ENCODE results near the gene ASB18.

The ASB18 gene

DNA sequence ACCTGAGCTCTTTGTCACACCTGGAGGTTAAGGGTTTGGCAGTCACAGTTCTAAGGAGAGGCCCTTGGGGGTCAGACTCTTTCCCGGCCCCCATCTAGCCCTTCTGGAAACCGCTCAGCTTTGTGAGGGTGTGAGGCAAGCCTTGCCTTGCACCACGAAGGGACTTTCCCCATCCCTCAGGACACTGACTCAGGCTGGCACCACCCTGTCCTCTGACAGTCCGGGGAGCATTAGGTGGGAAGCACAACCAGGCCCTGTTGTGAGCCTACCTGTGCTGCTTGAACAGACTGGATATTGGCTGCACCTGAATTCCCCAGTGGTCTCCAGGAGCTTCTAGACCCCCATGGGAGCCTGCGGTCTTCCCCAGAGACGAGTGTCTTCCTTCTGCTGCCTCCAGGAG is 49.0 kb downstream of the ASB18 start:
- CTCF ChIA-PET, result interaction anchor here (0.9 kb wide), 1 partner anchor 449 kb away, joined by 3 read pairs; no protein-coding TSS in a partner anchor
- Mint-ChIP-seq H3K9me3 (no peaks in the 10 kb centered on the region), H3K36me3 (no peaks in the 10 kb centered on the region), H3K4me1 (no peaks in the 10 kb centered on the region), H3K27ac (no peak overlapping the region), H3K27me3 (peaks cover 29% of the 10 kb centered on the region), H3K4me3 (no peak overlapping the region)
- no peak for DNase-seq

- Mint-ChIP-seq H3K4me3 (no peak overlapping the region), H3K27me3 (peaks cover 29% of the 10 kb centered on the region), H3K4me1 (no peaks in the 10 kb centered on the region), H3K27ac (no peak overlapping the region), H3K9me3 (no peaks in the 10 kb centered on the region), H3K36me3 (no peaks in the 10 kb centered on the region)
- CTCF ChIA-PET, result interaction anchor here (0.9 kb wide), 1 partner anchor 448 kb away, joined by 3 read pairs; no protein-coding TSS in a partner anchor
- no peak for DNase-seq
Measured at GRCh38 chr2:236214376-236214995, 49.7 kb downstream of the ASB18 start.

DNA sequence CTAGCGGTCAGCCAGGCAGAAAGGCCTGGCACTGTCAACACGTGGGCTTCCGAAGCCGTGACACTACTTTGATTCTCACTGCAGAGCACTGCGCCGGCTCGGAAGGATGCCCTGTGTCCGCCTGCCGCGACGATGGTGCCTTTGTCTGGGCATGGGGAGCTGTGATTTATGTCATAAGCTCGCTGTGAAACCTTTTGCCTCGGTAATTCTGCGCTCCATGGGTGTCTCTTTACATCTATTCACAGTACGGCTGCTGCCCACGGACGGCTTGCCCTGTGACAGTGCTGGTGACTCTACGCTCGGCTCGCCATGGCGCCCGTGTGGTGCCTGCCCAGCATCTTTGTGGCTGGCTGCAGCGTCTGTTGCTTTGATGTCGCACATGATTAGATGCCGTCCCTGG is 52.9 kb downstream of the ASB18 start:
- H3K4me1 Mint-ChIP-seq, result no peaks in the 10 kb centered on the region
- H3K27me3 Mint-ChIP-seq, result peaks cover 25% of the 10 kb centered on the region
- CTCF ChIA-PET, result no interaction called here
- no peaks in the 10 kb centered on the region for H3K36me3 Mint-ChIP-seq
- H3K9me3 Mint-ChIP-seq, result no peaks in the 10 kb centered on the region
- no peak overlapping the region for H3K27ac Mint-ChIP-seq
- no peak overlapping the region for H3K4me3 Mint-ChIP-seq
- no peak for DNase-seq

GRCh38 chr2:236210536-236210935 is 53.7 kb downstream of the ASB18 start:
- Mint-ChIP-seq H3K9me3 (no peaks in the 10 kb centered on the region), H3K27ac (no peak overlapping the region), H3K4me1 (no peaks in the 10 kb centered on the region), H3K27me3 (peaks cover 18% of the 10 kb centered on the region), H3K4me3 (no peak overlapping the region), H3K36me3 (no peaks in the 10 kb centered on the region)
- no peak for DNase-seq
- CTCF ChIA-PET, result no interaction called here

DNA sequence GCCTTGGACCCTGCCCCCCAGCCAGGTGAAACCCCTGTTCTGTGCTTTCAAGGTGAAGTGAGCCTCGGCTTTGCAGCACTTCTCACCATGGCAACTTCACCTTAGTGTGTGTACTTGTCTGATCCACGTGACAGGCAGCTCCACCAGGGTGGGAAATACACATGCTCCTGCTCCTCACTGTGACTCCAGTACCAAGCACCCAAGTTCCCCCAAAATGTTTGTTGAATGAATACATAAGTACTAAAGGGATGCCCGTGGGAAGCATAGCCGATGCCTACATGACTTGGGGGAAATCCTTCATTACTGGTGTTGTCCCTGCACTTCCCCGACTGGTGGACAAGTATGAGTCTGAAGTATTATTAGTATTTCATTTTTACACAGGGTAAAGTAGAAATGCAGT is 54.2 kb downstream of the ASB18 start:
- no peaks in the 10 kb centered on the region for H3K9me3 Mint-ChIP-seq
- no peaks in the 10 kb centered on the region for H3K36me3 Mint-ChIP-seq
- CTCF ChIA-PET, result no interaction called here
- peaks cover 12% of the 10 kb centered on the region for H3K27me3 Mint-ChIP-seq
- H3K4me1 Mint-ChIP-seq, result no peaks in the 10 kb centered on the region
- H3K4me3 Mint-ChIP-seq, result no peak overlapping the region
- no peak for DNase-seq
- H3K27ac Mint-ChIP-seq, result no peak overlapping the region

DNA sequence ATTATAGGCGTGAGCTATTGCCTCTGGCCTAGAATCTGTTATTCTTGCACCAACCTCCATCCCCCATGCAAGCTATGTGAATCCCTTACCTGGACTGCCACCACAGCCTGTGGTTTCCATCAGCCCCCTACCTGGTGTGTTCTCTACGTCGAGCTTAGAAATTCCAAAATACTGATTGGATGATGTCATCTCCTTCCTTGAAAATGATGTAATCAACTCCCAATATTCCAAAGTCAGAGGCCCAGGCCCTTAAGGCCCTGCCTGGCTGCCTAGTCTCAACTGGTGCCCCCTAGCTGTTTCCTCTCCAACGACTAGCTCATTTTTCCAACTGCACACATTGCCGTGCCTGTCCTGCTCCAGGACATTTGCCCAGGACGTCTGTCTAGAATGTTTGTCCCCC is 54.7 kb downstream of the ASB18 start:
- H3K27me3 Mint-ChIP-seq, result peaks cover 10% of the 10 kb centered on the region
- H3K4me3 Mint-ChIP-seq, result no peak overlapping the region
- no peak overlapping the region for H3K27ac Mint-ChIP-seq
- DNase-seq, result no peak
- H3K36me3 Mint-ChIP-seq, result no peaks in the 10 kb centered on the region
- no peaks in the 10 kb centered on the region for H3K9me3 Mint-ChIP-seq
- H3K4me1 Mint-ChIP-seq, result no peaks in the 10 kb centered on the region
- CTCF ChIA-PET, result no interaction called here

DNA sequence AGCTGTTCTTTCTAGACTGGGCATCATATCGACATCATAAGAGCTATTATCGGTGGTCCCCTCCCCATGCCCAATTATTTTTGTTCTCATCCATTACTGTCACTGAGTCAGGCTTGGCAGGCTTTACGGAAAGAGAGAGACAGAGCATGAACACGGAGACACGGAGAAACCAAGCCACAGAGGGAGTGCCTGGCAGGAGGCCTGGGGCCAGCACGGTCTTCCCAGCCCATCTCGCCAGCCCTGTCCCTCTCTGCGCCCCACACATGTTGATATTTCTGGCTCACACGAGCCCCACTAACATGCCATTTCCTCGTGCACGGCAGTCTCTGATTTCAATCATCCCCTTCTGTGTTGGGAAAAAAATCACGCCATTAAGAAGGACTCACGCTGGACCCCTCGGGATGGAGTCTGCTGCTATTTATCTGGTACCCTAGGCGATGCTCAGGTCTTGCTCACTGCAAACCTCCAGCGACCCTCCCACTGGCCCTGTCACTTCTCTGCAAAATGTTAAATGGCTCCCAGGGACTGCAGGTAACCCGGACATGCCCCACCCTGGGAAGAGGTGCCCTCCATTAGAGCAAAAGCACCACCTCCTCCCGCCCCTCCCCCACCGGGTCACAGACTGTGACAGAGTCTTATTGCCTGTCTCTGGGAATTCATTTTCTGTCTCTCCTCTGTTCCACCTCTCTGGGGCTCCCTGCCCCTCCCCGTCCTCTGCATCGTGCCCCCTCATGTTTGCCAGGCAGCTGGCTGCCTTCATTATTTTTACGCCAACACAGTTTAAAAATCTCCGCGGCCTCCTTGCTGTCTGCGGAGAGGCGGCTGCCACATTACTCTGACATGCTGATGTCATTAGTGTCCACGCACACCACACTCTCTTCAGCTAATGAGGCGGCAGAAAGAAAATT is 55.9 kb downstream of the ASB18 start:
- CTCF ChIA-PET, result no interaction called here
- H3K4me3 Mint-ChIP-seq, result no peak overlapping the region
- H3K27me3 Mint-ChIP-seq, result peaks cover 5% of the 10 kb centered on the region
- H3K4me1 Mint-ChIP-seq, result no peaks in the 10 kb centered on the region
- H3K36me3 Mint-ChIP-seq, result no peaks in the 10 kb centered on the region
- no peak overlapping the region for H3K27ac Mint-ChIP-seq
- DNase-seq, result no peak
- no peaks in the 10 kb centered on the region for H3K9me3 Mint-ChIP-seq

GRCh38 chr2:236207472-236207871 is 56.7 kb downstream of the ASB18 start:
- no peaks in the 10 kb centered on the region for H3K9me3 Mint-ChIP-seq
- CTCF ChIA-PET, result no interaction called here
- no peak overlapping the region for H3K27ac Mint-ChIP-seq
- no peak overlapping the region for H3K4me3 Mint-ChIP-seq
- H3K36me3 Mint-ChIP-seq, result no peaks in the 10 kb centered on the region
- no peaks in the 10 kb centered on the region for H3K27me3 Mint-ChIP-seq
- H3K4me1 Mint-ChIP-seq, result no peaks in the 10 kb centered on the region
- no peak for DNase-seq

- CTCF ChIA-PET, result no interaction called here
- H3K9me3 Mint-ChIP-seq, result no peaks in the 10 kb centered on the region
- no peak for DNase-seq
- H3K36me3 Mint-ChIP-seq, result no peaks in the 10 kb centered on the region
- H3K4me1 Mint-ChIP-seq, result no peaks in the 10 kb centered on the region
- no peak overlapping the region for H3K4me3 Mint-ChIP-seq
- H3K27ac Mint-ChIP-seq, result no peak overlapping the region
- no peaks in the 10 kb centered on the region for H3K27me3 Mint-ChIP-seq
Measured at GRCh38 chr2:236205867-236206645, 58.1 kb downstream of the ASB18 start.

DNA sequence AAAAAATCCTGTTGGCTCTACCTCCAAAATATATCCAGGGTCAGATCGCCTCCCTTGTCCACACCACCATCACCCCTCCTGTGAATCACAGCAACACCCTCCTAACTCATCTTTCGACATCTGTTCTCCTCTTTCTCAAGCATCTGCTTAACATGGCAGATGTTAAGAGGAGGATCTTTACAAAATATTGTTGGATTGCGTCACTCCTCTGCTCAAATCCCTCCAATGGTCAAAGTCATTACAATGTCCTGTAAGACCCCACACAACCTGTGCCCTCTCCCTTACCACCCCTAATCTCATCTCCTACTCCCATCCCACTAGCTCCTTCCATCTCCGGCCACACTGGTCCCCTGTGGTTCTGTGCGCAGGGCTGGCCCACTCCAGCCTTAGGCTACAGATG is 59.3 kb downstream of the ASB18 start:
- Mint-ChIP-seq H3K4me3 (no peak overlapping the region), H3K36me3 (no peaks in the 10 kb centered on the region), H3K27me3 (no peaks in the 10 kb centered on the region), H3K9me3 (no peaks in the 10 kb centered on the region), H3K4me1 (no peaks in the 10 kb centered on the region), H3K27ac (no peak overlapping the region)
- CTCF ChIA-PET, result no interaction called here
- DNase-seq, result no peak

DNA sequence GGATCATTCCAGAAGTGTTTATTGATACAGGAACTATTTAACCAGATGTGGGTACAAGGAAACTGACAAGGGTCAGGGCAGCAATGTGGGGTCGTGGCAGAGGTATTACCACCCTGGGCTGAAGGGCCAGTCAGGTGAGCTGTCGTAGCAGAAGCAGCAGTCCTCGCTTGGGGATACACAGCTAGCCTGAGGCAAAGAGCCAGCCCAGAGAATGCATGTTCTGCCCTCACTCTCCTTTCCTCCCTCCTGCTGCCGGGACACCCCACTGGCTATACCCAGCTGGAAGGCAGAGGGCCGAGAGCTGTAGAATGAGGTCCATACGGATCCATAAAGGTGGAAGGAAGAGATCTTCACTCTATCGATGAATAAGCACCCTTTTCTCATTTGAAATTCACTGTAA is 63.8 kb downstream of the ASB18 start:
- Mint-ChIP-seq H3K4me3 (no peak overlapping the region), H3K27me3 (no peaks in the 10 kb centered on the region), H3K9me3 (no peaks in the 10 kb centered on the region), H3K36me3 (no peaks in the 10 kb centered on the region), H3K4me1 (no peaks in the 10 kb centered on the region), H3K27ac (no peak overlapping the region)
- CTCF ChIA-PET, result no interaction called here
- DNase-seq, result no peak

DNA sequence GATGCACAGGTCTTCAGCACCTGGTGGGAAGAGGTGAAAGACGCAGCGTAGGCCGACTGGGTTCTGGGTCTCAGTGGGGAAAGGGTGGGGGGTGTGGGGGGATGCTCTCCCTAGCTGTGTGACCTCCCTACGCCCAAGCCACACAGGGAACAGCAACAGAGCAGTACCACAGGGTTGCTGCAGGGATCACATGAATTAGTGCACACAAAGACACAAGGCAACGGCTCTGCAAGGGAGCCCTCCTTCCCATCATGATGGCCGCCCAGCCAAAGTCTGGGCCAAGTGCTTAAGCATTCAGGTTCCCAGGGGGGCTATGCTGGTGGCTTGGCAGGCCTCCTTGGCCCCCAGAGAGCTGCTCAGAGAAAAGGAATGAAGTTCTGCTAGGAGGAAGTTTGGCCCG is 67.8 kb downstream of the ASB18 start:
- Mint-ChIP-seq H3K9me3 (no peaks in the 10 kb centered on the region), H3K4me1 (no peaks in the 10 kb centered on the region), H3K27ac (no peak overlapping the region), H3K4me3 (no peak overlapping the region), H3K27me3 (no peaks in the 10 kb centered on the region), H3K36me3 (no peaks in the 10 kb centered on the region)
- CTCF ChIA-PET, result no interaction called here
- no peak for DNase-seq

- Mint-ChIP-seq H3K4me3 (no peak overlapping the region), H3K27ac (no peak overlapping the region), H3K9me3 (no peaks in the 10 kb centered on the region), H3K4me1 (no peaks in the 10 kb centered on the region), H3K36me3 (no peaks in the 10 kb centered on the region), H3K27me3 (no peaks in the 10 kb centered on the region)
- CTCF ChIA-PET, result no interaction called here
- DNase-seq, result no peak
Measured at GRCh38 chr2:236195726-236196125, 68.5 kb downstream of the ASB18 start.

GRCh38 chr2:236194786-236195185 is 69.4 kb downstream of the ASB18 start:
- no peaks in the 10 kb centered on the region for H3K36me3 Mint-ChIP-seq
- no peak for DNase-seq
- no peak overlapping the region for H3K27ac Mint-ChIP-seq
- H3K27me3 Mint-ChIP-seq, result no peaks in the 10 kb centered on the region
- H3K4me3 Mint-ChIP-seq, result no peak overlapping the region
- H3K4me1 Mint-ChIP-seq, result no peaks in the 10 kb centered on the region
- no peaks in the 10 kb centered on the region for H3K9me3 Mint-ChIP-seq
- CTCF ChIA-PET, result no interaction called here
